GM12865 (cell line): Measurements from ENCODE around the gene ZFPM1.

ENCODE experiments used
- DNase-seq: peaks from one replicate; pipeline ENCODE4 v3.0.0; 2010; ENCODE audit warnings: low read depth
- H3K4me3 ChIP-seq: 2 replicates; pipeline ENCODE4 v1.5.1; 2011; ENCODE audit warnings: mild to moderate bottlenecking, low read depth, low read length, control low read depth
- CTCF ChIP-seq: IDR thresholded peaks from 2 replicates; pipeline ENCODE4 v1.5.1; 2011; ENCODE audit warnings: low read length, control low read depth, low read depth, inconsistent platforms; ENCODE audit not compliant: insufficient read depth; ENCODE audit errors: missing control alignments

ZFPM1 gene

DNA sequence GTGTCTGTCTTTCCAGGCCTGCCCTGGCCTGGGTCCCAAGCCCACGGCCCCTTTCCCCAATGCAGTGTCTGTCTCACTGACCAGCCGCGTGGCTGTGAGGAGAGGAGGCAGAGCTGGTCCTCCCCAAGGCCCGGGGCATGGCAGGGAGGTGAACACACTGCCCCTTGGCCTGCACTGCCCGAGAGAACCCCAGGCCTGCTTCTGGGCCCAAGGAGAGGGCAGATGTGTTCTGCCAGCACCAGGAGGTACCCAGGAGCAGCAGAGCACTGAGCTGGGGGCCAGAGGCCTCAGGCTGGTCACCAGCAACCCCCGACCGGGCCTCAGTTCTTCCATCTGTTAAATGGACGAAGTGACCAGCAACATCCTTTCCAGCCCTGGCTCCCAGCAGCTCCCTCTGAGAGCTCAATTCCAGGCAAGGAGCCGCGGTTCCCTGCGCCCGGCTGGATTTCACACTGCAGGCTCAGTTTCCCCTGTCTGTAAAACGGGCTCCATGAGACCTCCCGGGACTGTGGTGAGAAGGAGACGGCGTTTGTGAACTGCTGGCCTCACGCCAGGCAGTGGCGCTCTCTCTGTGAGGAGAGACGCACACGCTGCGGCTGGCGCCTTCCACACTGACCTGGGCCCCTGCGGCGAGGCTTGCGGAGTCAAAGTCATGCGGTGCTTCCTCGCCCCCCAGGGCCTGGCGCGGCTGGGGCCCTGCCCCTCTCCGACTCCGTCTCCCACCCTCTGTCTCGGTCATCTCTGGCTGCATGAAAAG lies 8.1 kb upstream of the ZFPM1 start:
- H3K4me3 ChIP-seq: no peak overlapping the region
- no peak for TF ChIP-seq CTCF
- no peak for DNase-seq

DNA sequence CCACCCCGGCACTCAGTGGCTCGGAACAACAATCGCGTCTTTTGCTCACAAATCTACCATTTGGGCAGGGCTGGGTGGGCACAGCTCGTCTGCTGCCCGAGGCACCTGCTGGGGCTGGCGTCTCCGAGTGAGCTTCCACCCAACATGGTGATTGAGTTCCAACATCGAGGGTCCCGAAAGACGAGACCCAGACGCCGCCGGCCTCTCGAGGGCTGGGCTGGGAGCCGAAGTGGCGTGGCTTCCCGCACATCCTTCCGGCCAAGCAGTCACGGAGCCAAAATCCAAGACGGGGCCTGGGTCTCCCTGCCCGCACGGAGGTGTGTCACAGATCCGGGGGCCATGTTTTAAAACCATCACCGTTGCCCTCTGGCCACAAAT lies 7.5 kb upstream of the ZFPM1 start:
- DNase-seq: no peak
- no peak for TF ChIP-seq CTCF
- no peak overlapping the region for H3K4me3 ChIP-seq

- no peak for DNase-seq
- H3K4me3 ChIP-seq: no peak overlapping the region
- TF ChIP-seq CTCF: no peak
Measured at GRCh38 chr16:88446061-88446460, 7.0 kb upstream of the ZFPM1 start.

- no peak for DNase-seq
- TF ChIP-seq CTCF: no peak
- H3K4me3 ChIP-seq: no peak overlapping the region
Measured at GRCh38 chr16:88446736-88447135, 6.3 kb upstream of the ZFPM1 start.

- no peak for DNase-seq
- no peak for TF ChIP-seq CTCF
- no peak overlapping the region for H3K4me3 ChIP-seq
Measured at GRCh38 chr16:88447881-88448280, 5.2 kb upstream of the ZFPM1 start.

- no peak overlapping the region for H3K4me3 ChIP-seq
- no peak for TF ChIP-seq CTCF
Measured at GRCh38 chr16:88448461-88449266, 4.4 kb upstream of the ZFPM1 start.

DNA sequence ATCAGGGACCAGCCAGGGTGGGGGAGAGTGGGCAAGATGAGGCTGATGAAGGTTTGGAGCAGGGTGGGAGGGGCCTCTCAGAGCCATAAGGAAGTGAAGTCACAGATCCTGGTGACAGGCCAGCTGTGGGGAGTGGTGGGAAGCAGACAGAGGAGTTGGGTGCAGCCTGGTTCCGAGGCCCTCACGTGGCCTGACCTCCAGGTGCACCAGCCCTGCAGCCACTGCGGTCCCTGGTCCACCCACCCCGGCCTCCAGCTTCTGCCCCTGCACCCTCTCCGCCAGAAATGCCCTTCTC lies 3.9 kb upstream of the ZFPM1 start:
- no peak overlapping the region for H3K4me3 ChIP-seq
- no peak for TF ChIP-seq CTCF
- DNase-seq: no peak

More at GRCh38 chr16:88448461-88449266, 4.4 kb upstream of the ZFPM1 start:
- DNase-seq: no peak
